ENCODE results near the gene MAP6D1.

GRCh38 chr3:183824761-183825455, 469 bp downstream of the MAP6D1 start:
- TF ChIP-seq CTCF (IDR thresholded peaks at IDR 0.05) (no peak), EZH2 (IDR thresholded peaks at IDR 0.05; ENCODE audit: borderline replicate concordance, insufficient read depth, low read depth, low read length, poor library complexity, severe bottlenecking) (no peak)
